ENCODE measurements around the gene LRRC37B. TPM values are rescaled to one million over a fixed set of nuclear protein-coding genes. Genes with fewer than 3 reads are reported as not detected.
A peak's percentile ranks its signal among the peaks of the same experiment; 100 is the strongest.
"Not testable (repeated sequence)": the region's sequence is repeated elsewhere in the genome, so short reads cannot be mapped to it uniquely, and the experiment has no call there.

Gene LRRC37B
- total and polyA plus RNA-seq, 2 of the 13 experiments (the other 11 are each of a cell fraction or from before 2014, with no cell fraction given) = 8.7 to 8.8 TPM

DNA sequence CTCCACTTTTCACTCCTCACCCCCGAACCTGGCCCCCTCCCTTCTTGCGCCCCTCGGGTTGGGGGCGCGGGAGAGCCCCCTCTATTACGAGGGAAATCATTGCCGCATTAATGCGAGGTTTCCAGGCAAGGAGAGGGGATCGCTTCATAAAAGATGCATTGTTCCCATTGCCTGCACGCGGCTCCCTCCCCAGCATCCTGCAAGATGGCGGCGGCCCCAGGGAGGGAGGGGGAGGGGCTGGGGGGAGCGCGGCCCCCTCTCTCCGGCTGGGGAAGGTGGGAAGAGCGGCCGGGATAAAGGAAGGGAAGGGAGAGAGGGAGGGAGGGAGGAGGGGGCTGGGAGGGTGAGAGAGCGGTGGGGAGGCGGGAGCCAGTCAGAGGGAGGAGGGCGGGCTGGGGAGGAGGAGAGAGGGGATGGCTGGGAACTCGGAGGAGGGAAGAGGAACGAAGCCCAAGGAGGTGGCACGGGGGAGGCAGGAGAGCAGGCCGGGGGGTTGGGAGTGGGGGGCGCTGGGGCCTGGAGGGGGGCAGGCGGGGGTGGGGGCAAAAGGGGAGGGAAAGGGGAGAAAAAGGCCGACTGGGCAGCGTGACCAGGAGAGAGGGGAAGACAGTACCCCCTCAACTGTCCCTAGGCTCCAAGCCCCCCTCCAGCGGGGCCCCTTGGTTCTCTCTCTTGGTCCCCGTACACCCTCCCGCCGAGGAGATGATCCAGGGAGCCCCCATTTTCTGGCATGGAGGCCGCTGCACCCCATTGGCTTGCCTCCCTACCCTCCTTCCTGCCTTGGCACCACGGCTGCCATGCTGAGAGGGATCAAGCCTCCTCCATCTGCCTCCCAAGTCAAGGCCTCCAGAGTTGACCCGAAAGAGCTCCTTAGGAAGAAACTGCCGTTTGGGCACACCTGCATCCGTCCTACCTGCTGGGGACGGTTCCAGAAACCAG, 77.1 kb downstream of the LRRC37B start:
- FAIRE-seq; H3K27ac ChIP-seq (ENCODE audit: extremely low read length, insufficient read depth, low read length); H3K9me3 ChIP-seq (ENCODE audit: low read length); H2AFZ ChIP-seq (ENCODE audit: low read length); CTCF ChIA-PET (ENCODE audit: low intra/inter-chr PET ratio, low total read pairs); H3K27me3 ChIP-seq (ENCODE audit: control insufficient read depth in 1 of 2, insufficient read depth in 2 of 2, low read length in 2 of 2); BruUV-seq (replicated peaks); H3K36me3 ChIP-seq (replicated peaks in 1 of 2; ENCODE audit: control insufficient read depth in 1 of 2, insufficient read depth in 2 of 2, low read length in 2 of 2); intact Hi-C loops (cut with micrococcal nuclease; ENCODE audit: unreplicated experiment); H4K20me1 ChIP-seq (ENCODE audit: insufficient read depth, low read length); POLR2A ChIA-PET; H3K4me1 ChIP-seq (ENCODE audit: insufficient read depth, low read length); H3K79me2 ChIP-seq (ENCODE audit: insufficient read depth, low read length); DNase-seq (ENCODE audit: low spot score); H3K9ac ChIP-seq (ENCODE audit: insufficient read depth, low read depth, low read length); in situ Hi-C loops (cut with HindIII; ENCODE audit: extremely low pct_ligation_motif_present, low pct_unique_long_range_greater_than_20kb): not testable (repeated sequence)
- 20% methylated on average over 12 of the region's 39 CpGs for WGBS (ENCODE audit: low lambda C conversion rate)
- peak overlapping the region in 1 of 3 experiments; percentile 4; a peak in 2 of 6 replicates for H3K4me3 ChIP-seq (replicated peaks in 1 of 3; ENCODE audit: insufficient read depth in 1 of 3, low read depth in 2 of 3, low read length in 3 of 3)
- ATAC-seq = peak; percentile 41
- H3K4me2 ChIP-seq (ENCODE audit: low read depth, low read length) = peak overlapping the region; percentile 32; the same call in 1 of the 2 replicates

DNA sequence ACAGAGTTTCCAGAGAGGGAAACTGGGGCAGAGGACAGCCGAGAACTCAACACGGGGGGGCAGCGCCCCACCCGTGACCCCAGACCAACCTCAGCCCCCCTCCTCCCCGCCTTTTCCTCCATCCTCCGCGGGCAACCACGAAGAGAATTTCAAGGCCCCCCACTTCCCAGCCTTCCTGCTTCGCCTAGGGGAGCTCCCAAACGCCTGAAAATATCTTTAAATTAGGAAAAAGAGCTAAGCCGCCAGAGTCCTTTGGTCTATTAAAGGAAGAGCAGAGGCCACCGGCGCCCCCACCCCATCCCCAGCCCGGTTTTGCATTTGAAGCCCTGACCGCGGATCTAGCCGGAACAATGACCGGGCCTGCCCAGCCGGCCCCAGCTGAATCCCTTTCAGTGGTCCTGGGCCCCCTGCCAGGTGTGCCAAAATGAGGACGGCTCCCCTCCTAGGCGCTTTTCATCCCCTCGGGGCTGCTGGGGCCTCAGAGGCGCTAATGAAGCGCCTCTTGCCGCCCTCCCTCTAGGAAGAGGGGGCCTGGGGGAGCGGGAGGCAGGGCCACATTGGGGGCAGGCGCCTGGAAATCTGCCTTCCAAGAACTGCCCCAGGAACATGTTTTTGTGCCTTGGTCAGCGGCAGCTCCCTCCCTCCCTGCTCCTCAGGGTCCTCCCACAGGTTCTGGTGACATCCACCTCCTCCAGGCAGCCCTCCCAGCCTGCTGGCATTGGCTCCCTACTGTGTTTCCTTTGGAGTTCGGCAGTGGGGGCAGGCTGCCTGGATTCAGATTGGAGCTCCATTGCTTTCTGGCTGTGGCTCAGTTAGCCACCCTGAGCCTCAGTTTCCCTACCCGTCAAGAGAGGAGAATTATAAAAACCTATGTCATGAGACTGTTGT, 78.0 kb downstream of the LRRC37B start:
- H3K79me2 ChIP-seq (ENCODE audit: insufficient read depth, low read length); DNase-seq (ENCODE audit: low spot score); H3K4me2 ChIP-seq (ENCODE audit: low read depth, low read length); POLR2A ChIA-PET; FAIRE-seq; BruUV-seq (replicated peaks); H3K27me3 ChIP-seq (ENCODE audit: control insufficient read depth in 1 of 2, insufficient read depth in 2 of 2, low read length in 2 of 2); H3K27ac ChIP-seq (ENCODE audit: extremely low read length, insufficient read depth, low read length); intact Hi-C loops (cut with micrococcal nuclease; ENCODE audit: unreplicated experiment); H3K36me3 ChIP-seq (replicated peaks in 1 of 2; ENCODE audit: control insufficient read depth in 1 of 2, insufficient read depth in 2 of 2, low read length in 2 of 2); H3K4me1 ChIP-seq (ENCODE audit: insufficient read depth, low read length); H2AFZ ChIP-seq (ENCODE audit: low read length); H3K9me3 ChIP-seq (ENCODE audit: low read length); H3K9ac ChIP-seq (ENCODE audit: insufficient read depth, low read depth, low read length); H3K4me3 ChIP-seq (replicated peaks in 1 of 3; ENCODE audit: insufficient read depth in 1 of 3, low read depth in 2 of 3, low read length in 3 of 3); in situ Hi-C loops (cut with HindIII; ENCODE audit: extremely low pct_ligation_motif_present, low pct_unique_long_range_greater_than_20kb); H4K20me1 ChIP-seq (ENCODE audit: insufficient read depth, low read length); CTCF ChIA-PET (ENCODE audit: low intra/inter-chr PET ratio, low total read pairs): not testable (repeated sequence)
- peak; percentile 43 for ATAC-seq
- 23% methylated on average over 9 of the region's 30 CpGs for WGBS (ENCODE audit: low lambda C conversion rate)

Measured in HepG2 (cell line).